NCI-H2081 (cell line): ENCODE data around the gene IARS2.
"Not testable (repeated sequence)": the region's sequence is repeated elsewhere in the genome, so short reads cannot be mapped to it uniquely, and the experiment has no call there.

Experiments used
- DNase-seq, 2 experiments: peaks; one replicate each; lab custom pipeline; 2025; lab: John Stamatoyannopoulos, UW

The IARS2 gene

DNA sequence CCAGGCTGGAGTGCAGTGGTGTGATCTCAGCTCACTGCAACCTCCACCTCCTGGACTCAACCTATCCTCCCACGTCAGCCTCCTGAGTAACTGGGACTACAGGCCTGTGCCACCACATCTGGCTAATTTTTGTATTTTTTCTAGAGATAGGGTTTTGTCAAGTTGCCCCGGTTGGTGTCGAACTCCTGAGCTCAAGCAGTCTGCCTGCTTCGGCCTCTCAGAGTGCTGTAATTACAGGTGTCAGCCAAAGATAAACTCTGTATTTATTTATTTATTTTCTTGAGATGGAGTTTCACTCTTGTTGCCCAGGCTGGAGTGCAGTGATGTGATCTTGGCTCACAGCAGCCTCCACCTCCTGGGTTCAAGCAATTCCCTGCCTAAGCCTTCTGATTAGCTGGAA is 18.7 kb downstream of the IARS2 start:
- not testable (repeated sequence) for DNase-seq

DNA sequence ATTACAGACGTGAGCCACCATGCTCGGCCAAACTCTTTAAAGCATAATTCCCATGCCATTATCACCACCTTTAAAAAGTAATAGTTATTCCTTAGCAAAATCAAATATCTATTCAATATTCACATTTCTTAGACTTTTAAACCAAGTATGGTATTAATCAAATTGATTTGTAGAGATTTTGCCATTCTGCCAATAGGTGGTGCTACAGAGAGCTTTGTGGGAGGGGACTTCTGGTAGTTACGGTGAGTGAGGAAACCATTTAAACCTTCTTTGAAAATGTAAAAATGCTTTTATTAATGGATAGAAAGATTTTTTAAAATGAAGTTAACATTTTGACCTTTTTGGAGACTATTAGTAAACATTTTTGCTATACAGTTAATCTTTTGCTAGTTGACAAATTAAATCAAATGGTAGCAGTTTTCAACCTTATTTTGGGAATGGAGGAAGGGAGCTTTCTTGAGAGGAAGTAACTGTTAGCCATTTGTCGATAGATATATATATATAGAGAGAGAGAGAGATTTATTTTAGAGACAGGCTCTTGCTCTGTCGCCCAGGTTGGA is 19.3 kb downstream of the IARS2 start:
- DNase-seq: peak in 1 of 2 experiments; percentile 51

DNA sequence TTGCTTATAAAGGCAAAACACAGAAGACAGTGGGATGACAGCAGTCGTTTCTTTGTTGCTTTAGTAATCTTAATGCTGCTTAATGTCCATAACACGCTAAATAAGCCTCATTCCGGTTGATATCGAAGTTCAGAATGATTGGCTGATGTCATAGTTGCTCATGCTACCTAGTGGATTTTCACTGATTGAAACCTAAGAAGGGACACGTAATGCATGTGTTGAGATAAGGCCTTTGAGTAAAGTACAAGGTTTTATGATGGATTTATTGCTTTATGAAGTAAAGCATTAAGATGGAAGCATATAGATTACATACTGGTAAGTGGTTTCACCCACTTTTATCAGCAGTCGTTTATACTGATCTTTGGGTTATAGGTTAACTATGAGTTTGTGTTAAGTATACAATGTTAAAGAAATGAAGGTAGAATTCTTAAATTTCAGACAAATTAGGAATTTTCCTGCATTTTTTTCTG is 25.1 kb downstream of the IARS2 start:
- DNase-seq: no peak

DNA sequence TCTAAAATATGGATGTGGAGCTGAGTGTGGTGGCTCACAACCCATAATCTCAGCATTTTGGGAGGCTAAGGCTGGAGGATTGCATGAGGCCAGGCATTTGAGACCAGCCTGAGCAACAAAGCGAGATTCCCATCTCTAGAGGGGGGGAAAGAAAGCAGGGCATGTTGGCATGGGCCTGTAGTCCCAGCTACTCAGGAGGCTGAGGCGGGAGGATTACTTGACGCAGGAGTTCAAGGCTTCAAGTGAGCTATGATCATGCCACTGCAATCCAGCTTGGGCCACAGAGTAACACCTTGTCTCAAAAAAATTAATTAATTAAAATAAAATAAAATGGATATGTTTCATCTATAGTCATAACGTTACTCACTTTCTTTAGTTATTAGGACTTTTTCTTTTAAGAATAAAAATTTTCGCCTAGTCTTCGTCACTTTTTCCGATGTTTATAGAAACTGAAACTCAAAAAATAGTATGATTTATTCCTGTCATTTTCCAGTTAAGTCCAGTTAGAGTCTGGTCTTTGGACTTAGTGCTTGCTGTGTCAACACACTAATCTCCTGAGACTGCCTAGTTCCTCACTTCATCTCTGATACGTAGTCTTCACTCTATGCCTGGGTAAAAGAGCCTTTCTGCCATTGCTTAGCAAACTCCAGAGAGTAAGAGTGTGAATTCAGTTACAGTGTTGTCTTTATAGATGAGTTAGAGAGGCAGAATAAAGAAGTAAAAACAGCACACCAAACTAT is 28.0 kb downstream of the IARS2 start:
- no peak for DNase-seq

DNA sequence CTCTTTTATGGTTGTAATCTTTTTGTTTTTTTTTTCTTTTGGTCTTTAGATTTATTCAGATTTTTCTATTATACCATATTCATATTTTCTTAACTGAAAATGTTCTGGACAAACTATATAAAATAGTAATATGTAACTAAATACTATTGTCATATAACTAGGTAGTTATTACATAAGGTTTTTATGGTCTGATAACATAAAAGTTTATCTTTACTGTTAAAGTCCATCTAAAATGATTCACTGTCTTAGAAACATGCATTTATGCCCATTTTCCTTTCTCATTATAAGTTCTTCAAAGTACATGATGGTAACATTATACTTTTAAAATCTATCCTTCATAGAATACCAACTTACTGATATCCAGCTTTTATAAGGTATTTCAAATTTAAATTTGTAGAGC is 29.1 kb downstream of the IARS2 start:
- no peak for DNase-seq

DNA sequence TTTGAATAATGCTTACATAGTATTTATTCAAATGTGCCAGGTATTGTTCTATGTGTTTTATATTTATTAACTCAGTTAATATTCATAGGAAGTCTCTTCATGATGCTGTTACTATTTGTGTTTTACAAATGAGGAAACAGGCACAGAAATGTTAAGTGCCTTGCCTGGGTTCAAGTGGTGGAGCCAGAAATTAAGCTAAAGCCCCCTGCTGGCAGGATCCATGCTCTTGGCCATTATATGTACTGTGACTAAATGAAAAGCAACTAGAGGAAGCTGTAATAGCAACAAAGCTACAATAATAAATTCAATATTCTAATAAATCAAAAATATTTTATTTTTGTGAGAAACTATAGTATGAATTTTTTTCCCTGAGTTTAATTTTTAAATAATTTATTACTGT is 30.0 kb downstream of the IARS2 start:
- DNase-seq: no peak

DNA sequence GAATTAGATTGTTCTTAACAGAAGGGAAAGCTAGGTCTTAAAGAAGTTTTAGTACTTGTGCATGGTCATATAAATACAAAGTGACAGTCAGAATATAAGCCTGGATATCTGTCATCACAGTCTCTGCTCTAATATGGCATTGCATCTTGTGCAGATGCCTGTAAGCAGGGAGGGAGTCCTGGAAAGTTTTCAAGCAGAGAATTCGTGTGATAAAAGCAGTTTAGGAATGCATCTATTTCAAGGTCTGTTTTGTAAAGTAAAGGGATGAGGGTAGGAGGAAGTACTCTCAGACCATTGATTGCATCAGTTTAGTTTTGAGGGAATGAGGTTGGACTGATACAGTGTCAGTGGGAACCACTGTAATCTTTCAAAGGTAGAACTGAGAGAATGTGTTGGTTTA is 30.6 kb downstream of the IARS2 start:
- no peak for DNase-seq

DNA sequence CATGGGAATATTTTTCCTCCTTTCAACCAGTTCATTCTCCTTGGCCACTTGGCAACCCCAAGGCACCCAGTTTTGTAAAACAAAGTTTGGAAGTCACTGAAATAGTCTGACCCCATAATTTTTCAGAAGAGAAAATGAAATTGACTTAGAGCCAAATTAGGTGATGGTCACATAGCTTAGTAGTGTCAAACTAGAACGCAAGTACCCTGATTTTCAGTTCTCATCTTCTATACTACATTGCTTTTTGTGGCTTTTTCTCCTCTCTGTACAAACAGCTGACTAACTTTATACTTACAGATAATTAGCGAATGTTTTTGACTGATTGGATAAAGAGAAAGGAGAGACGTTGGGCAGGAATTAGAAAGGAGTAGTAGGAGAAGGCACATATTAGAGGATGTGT is 33.1 kb downstream of the IARS2 start:
- DNase-seq: no peak

DNA sequence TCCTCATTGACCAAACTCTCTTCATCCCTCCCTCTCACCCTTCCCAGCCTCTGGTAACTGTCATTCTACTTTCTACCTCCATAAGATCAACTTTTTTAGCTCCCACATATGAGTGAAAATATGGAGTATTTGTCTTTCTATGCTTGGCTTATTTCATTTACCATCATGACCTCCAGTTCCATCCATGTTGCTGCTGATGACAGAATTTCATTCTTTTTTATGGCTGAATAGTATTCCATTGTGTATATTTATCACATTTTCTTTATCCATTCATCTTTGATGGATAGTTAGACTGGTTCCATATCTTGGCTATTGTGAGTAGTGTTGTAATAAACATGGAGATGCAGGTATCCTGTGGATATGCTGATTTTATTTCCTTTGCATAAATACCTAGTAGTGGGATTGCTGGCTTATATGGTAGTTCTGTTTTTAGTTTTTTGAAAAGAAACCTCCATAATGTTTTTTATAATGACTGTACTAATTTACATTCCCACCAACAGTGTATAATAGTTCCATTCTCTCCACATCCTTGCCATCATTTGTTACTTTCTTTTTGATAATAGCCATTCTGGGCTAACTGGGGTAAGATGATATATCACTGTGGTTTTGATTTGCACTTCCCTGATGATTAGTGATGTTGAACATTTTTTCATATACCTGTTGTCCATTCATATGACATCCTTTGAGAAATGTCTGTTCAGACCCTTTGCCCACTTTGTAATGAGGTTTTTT is 35.7 kb downstream of the IARS2 start:
- no peak for DNase-seq

DNA sequence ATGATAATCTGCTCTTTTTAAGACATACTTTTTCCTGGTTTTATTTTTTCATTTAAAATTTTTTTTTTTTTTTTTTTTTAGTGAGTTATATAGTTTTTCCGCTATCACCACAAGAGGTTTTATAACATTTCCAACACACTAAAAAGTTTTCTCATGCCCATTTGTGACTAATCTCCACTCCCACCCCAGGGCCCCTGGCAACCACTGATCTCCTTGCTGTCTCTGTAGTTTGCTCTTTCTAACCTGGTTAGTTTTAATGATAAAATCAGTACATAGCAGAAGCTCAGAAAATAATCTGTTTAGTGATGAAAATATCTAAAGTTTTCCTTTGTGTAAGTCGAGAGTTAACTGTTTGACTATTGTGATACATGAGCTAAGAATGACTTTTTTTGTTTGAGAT is 41.8 kb downstream of the IARS2 start:
- DNase-seq: no peak

DNA sequence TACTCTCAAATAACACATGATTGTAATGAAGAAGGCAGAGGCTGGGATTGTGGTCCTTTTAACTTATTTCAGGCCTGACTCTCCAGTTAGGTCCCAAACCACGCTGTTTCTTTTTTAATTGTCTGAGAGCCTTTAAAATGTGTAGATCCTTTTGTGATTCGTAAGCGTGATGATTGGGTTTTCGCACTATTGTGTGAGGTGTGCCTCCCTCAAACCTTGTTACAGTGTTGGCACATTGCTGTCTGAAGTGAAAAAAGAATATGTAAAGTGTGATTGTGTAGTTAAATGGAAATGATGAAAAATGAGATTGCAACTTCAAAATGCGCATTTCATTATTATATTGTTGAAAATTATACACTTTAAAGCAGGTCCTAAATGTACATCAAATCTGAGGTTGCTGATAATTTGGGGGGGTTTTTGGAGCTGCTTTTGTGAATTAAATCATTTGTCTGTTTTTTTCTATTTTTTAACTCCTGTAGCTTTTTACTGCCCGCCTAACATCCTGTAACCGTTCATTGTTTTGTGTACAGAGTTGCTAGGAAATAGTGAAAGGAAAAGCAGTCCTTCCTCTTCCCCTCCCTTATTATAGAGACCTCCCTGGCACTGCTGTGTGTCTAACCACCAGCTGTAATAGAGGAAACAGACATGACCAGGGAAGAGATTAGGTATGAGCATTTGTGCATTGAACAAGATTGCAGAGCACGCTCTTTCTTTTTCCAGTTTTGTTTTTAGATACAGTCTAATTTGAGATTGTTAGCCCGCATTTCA is 43.3 kb downstream of the IARS2 start:
- DNase-seq: peak; percentile 68 to 90

DNA sequence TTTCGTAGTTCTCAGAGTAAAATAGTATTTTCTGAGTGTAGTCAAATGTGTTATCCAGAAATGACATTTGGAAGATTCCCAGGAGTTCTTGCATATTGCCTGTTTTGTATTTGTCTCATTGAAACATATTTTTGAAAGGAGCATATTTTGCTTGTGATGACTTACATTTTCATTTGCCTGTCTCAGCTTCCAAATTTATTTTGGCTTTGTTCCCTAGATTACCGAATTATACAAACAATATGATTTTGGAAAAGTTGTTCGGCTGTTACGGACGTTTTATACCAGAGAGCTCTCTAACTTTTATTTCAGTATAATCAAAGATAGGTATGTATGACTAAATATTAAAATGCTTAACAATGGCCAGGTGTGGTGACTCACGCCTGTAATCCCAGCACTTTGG is 46.0 kb downstream of the IARS2 start:
- DNase-seq: no peak

DNA sequence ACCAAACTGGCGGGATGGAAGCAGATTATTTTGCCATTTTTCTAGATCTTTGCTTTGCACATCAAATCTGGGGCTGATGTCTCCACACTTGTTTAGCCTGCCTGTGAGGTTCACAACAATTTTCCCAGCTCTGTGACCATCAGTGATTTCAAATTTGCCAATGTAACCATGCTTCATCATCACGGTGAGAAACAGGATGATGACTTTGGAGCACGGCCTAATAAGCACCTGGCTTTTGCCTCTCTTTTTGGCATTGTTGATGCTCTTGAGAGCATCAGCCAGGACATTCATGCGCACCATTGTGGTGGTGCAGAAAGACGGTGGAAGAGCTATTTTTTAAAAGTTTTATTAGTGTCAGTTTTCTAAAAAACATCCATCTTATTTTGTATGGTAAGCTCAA is 50.1 kb downstream of the IARS2 start:
- peak in 1 of 2 experiments; percentile 10 for DNase-seq

DNA sequence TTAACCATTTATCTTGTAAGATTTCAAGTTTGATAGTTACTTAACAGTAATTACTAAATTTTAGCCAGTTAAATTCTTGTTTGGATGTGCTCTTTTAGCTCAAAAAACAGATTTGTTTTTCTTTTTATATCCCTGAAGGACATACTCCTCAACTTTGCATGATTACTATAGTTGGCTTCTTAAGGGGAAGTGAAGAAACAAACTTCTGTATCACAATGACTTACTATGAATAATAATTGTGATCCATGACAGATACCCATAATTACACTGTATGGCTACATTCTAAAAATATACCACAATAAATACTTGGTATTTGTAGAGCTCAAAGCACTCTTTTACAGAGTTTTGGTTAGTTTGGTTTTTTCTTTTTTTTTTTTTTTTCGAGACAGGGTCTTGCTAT is 55.8 kb downstream of the IARS2 start:
- no peak for DNase-seq

DNA sequence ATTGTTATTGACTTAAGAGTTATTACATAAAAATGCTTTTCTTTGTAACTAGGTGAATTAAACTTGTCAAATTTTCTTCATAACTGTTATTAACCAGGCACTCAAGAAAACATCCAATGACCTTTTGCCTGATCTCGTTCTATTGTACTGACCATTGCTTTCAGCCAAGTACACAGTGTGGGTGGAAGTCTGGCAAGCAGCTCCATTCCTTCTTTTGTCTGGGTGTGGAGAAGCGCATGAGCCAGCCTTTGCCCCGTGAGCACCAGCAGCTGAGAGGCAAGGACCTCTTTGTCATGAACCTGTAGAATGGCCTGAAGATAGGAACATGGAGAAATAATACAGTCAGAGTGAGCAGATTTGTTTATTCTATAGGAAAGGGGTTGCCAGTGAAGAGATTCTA is 57.5 kb downstream of the IARS2 start:
- DNase-seq: no peak

DNA sequence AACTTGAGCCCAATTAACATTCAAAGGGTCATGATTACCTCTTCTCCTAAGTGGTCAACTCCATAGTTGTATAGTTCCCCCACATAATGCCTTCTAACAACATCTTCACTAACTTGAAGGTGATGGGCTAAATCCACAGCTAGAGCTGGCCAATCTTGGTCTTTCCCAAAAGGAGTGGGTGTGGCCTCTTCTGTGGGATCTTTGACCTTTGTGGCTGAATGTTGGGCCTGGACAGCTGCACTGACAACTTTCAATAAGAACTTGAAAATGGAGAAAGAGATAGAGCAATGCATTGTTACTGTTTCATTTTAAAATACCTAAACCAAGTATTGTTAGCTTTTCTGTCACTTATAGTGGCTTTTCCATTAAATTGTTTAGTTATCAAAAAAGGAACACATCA is 59.2 kb downstream of the IARS2 start:
- no peak for DNase-seq

DNA sequence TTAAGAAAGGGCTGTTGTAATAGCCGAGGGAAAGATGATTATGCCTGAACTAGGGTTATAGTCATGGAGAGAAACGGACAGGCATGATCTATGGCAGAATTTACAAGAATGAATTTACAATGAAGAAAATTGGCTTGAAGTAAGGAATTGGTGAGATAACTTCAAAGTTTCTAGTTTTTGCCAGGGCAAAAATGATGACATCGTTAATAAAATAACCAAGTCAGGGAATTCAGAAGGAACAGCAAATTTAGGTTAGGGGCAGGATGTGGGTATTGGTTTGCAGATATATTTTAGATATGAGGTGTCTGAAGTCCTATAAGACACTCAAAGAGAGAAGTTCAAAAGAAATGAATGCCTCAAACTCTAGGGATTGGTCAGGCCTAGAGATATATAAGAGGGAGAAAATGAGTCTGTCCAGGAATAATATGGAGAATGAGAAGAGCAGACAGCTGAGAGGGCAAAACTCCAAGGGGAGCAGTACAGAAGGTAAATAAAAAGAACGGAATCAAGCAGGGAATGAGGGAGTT is 62.8 kb downstream of the IARS2 start:
- DNase-seq: no peak

DNA sequence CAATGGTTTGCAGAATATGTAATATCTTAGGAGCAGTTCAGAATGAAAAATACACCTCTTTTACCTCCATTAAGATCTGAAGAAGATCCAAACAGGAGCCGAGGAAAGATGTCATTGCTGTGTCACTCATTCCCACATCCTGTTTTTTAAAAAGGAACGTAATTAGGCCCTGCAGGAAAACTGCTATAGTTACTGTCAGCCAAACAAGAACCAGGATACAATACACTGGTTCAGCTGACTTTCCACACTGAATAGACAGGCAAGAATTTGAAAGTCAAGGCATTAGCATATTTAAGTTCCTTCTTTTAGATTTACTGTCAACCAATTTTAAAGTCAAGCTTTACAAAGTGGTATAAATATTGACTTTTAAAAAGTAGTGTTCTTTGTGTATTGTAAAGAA is 63.8 kb downstream of the IARS2 start:
- peak; percentile 10 to 45 for DNase-seq

DNA sequence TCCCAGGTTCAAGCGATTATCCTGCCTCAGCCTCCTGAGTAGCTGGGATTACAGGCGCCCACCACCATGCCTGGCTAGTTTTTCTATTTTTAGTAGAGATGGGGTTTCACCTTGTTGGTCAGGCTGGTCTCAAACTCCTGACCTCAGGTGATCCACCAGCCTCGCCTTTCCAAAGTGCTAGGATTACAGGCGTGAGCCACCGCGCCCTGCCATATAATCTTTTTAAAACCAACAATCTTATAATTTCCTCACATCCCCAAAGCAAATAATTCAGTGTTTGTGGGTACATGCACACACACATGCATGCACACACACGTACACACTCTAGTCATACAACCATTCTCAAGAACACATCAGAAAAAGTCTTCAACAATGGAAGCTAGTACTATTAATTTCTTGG is 64.6 kb downstream of the IARS2 start:
- DNase-seq: not testable (repeated sequence)

DNA sequence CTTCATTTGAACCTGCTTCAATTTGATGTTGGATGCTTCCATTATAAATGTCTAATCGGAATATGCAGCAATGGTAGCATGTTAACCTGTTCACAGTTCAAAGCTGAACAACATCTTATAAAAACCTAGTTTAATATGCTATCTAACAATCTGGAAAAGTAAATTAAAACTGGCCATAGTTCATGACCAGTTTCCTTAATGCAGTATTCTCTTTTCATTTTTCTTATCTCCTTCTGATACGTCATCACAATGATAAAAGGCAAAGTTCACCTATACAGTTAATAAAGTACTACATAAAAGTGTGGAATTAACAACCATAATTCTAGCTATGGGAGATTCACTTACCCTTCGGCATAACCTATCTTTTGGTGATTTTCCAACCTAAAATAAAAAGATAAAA is 65.1 kb downstream of the IARS2 start:
- no peak for DNase-seq

DNA sequence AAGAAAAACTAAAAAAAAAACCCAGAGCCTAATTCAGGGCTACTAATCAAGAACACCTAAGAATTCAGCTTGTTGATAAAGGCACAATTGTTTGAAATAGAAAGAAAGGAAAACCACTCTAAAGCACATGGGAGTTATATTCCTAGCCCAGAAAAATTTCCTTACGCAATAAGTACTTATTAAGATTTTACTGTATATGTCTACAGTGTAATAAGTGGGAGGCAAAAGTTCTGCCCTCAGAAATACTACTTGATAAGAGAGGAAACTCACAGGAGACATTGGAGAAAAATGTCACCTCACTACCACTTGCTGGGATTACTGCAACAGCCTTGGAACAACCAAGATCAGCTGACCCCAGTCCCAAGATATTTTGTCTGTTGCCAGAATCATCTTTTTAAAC is 66.1 kb downstream of the IARS2 start:
- DNase-seq: no peak

DNA sequence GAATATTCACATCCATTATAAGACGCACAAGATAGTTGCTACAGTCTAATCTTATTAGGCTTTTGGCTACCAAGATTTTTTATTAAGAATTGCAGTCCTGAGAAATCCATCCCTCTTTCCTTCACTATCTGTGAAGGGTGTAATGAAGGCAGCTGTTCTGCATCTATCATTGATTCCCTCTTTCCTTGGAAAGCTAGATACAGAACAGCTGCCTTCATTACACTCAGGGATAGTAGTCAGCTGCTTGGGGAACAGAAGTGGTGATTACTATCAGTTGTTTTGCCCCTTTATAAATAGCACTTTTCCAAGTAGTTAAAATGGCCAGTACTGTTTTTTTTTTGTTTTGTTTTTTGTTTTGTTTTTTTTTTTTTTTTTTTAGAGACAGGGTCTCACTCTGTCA is 70.2 kb downstream of the IARS2 start:
- DNase-seq: no peak
